ENCODE data around the gene IFT20. TPM values are rescaled to one million over a fixed set of nuclear protein-coding genes. Genes with fewer than 3 reads are reported as not detected.

The IFT20 gene
- total and polyA plus RNA-seq, 10 of the 15 experiments (the other 5 are each of a cell fraction or from before 2014, with no cell fraction given) = 9.4 to 38.2 (median 19.1) TPM

GRCh38 chr17:28366605-28367004 is 31.3 kb upstream of the IFT20 start:
- POLR2A ChIA-PET = interaction anchor here (0.6 kb wide), 1 partner anchor 137 kb away, joined by 3 read pairs; no protein-coding TSS in a partner anchor
- Histone ChIP-seq H3K4me1 (ENCODE audit: control insufficient read depth, insufficient read depth, low read length) (no peaks in the 10 kb centered on the region), H3K4me3 (no peak overlapping the region), H3K36me3 (ENCODE audit: control insufficient read depth in 2 of 2, insufficient read depth in 2 of 2, low read length in 1 of 2) (no peaks in the 10 kb centered on the region; a peak in 1 of 4 replicates), H2AFZ (ENCODE audit: control insufficient read depth, low read depth, low read length) (no peak overlapping the region), H3K27me3 (replicated peaks in 1 of 2; ENCODE audit: control insufficient read depth in 2 of 2, insufficient read depth in 2 of 2, low read length in 1 of 2) (no peaks in the 10 kb centered on the region), H3K4me2 (ENCODE audit: control insufficient read depth, insufficient read depth) (no peak overlapping the region), H3K79me2 (ENCODE audit: control insufficient read depth, insufficient read depth, low read length) (no peaks in the 10 kb centered on the region), H4K20me1 (ENCODE audit: control insufficient read depth, insufficient read depth) (no peaks in the 10 kb centered on the region), H3K9ac (ENCODE audit: control insufficient read depth, insufficient read depth, low read length) (no peak overlapping the region), H3K27ac (ENCODE audit: control insufficient read depth, insufficient read depth) (no peak overlapping the region), H3K9me3 (replicated peaks; ENCODE audit: control insufficient read depth, insufficient read depth, low read length) (no peaks in the 10 kb centered on the region)
- RAD21 ChIA-PET (ENCODE audit: unreplicated experiment) = no interaction called here
- CTCF ChIA-PET = interaction anchor here (0.8 kb wide), 1 partner anchor 9 kb away, joined by 4 read pairs; no protein-coding TSS in a partner anchor
- intact Hi-C loops (cut with micrococcal nuclease; ENCODE audit: unreplicated experiment) (no loop called here), in situ Hi-C loops (cut with MboI) (no loop called here)
- ATAC-seq (no peak), FAIRE-seq (no peak), DNase-seq (ENCODE audit: low read depth, low spot score) (no peak)
- TF ChIP-seq CTCF (IDR thresholded peaks at IDR 0.05 in 2 of 3, conservative IDR thresholded peaks at IDR 0.05 in 1 of 3; ENCODE audit: control insufficient read depth in 2 of 3, extremely low read depth in 1 of 3, insufficient read depth in 1 of 3, low read depth in 3 of 3, low read length in 3 of 3) = 0 out of 6 replicates have a peak, but pooled peaks of 1 of the 3 experiments have one; percentile 7
- TF ChIP-seq CBX5 (IDR thresholded peaks at IDR 0.05; ENCODE audit: low read depth) = no peak
- BruUV-seq (replicated peaks) = no TSS peak
- WGBS (ENCODE audit: insufficient coverage, insufficient replicate concordance, low lambda C conversion rate, missing lambda C conversion rate) = 29% methylated on average over 1 of the region's 1 CpG
- SMC1A ChIA-PET (ENCODE audit: uncharacterized antibody, unreplicated experiment) = interaction anchor here (1.3 kb wide), 1 partner anchor 9 kb away, joined by 6 read pairs; the partner anchor contains the start of gene POLDIP2

GRCh38 chr17:28365487-28365886 is 30.2 kb upstream of the IFT20 start:
- POLR2A ChIA-PET = no interaction called here
- RAD21 ChIA-PET (ENCODE audit: unreplicated experiment) = no interaction called here
- SMC1A ChIA-PET (ENCODE audit: uncharacterized antibody, unreplicated experiment) = no interaction called here
- H3K36me3 ChIP-seq (ENCODE audit: control insufficient read depth in 2 of 2, insufficient read depth in 2 of 2, low read length in 1 of 2) = peaks cover 2 to 3% of the 10 kb centered on the region in 2 experiments; a peak in 2 of 4 replicates
- BruUV-seq (replicated peaks) = no TSS peak
- in situ Hi-C loops (cut with MboI) (no loop called here), intact Hi-C loops (cut with micrococcal nuclease; ENCODE audit: unreplicated experiment) (no loop called here)
- no peak for FAIRE-seq
- CTCF ChIA-PET = interaction anchor here (0.6 kb wide), 1 partner anchor 37 kb away, joined by 3 read pairs; no protein-coding TSS in a partner anchor
- no peak overlapping the region for H3K27ac ChIP-seq (ENCODE audit: control insufficient read depth, insufficient read depth)
- no peak for DNase-seq (ENCODE audit: low read depth, low spot score)
- no peaks in the 10 kb centered on the region for H4K20me1 ChIP-seq (ENCODE audit: control insufficient read depth, insufficient read depth)
- TF ChIP-seq RELB (IDR thresholded peaks at IDR 0.05; ENCODE audit: low read depth) = no peak
- peak; percentile 15; the same call in 1 of the 2 replicates for TF ChIP-seq POLR2A (IDR thresholded peaks at IDR 0.05; ENCODE audit: low read depth, low read length)
- TF ChIP-seq MEF2A (IDR thresholded peaks at IDR 0.05; ENCODE audit: insufficient read depth, low read depth, low read length) = no peak
- no peaks in the 10 kb centered on the region for H3K4me1 ChIP-seq (ENCODE audit: control insufficient read depth, insufficient read depth, low read length)
- H3K79me2 ChIP-seq (ENCODE audit: control insufficient read depth, insufficient read depth, low read length) = no peaks in the 10 kb centered on the region
- H3K9me3 ChIP-seq (replicated peaks; ENCODE audit: control insufficient read depth, insufficient read depth, low read length) = no peaks in the 10 kb centered on the region
- 95% methylated on average over 3 of the region's 3 CpGs for WGBS (ENCODE audit: insufficient coverage, insufficient replicate concordance, low lambda C conversion rate, missing lambda C conversion rate)
- H3K9ac ChIP-seq (ENCODE audit: control insufficient read depth, insufficient read depth, low read length) = no peak overlapping the region
- ATAC-seq = no peak
- H3K4me2 ChIP-seq (ENCODE audit: control insufficient read depth, insufficient read depth) = no peak overlapping the region
- H3K4me3 ChIP-seq = no peak overlapping the region
- H2AFZ ChIP-seq (ENCODE audit: control insufficient read depth, low read depth, low read length) = no peak overlapping the region
- H3K27me3 ChIP-seq (replicated peaks in 1 of 2; ENCODE audit: control insufficient read depth in 2 of 2, insufficient read depth in 2 of 2, low read length in 1 of 2) = no peaks in the 10 kb centered on the region
